IPS-NIHi11 (cell line): ENCODE results near the gene MRPL34.
A peak's percentile ranks its signal among the peaks of the same experiment; 100 is the strongest.

Experiments used
- DNase-seq: peaks from one replicate; pipeline ENCODE4 v3.0.0; 2012; ENCODE audit warnings: mixed read lengths, low spot score

MRPL34 gene

DNA sequence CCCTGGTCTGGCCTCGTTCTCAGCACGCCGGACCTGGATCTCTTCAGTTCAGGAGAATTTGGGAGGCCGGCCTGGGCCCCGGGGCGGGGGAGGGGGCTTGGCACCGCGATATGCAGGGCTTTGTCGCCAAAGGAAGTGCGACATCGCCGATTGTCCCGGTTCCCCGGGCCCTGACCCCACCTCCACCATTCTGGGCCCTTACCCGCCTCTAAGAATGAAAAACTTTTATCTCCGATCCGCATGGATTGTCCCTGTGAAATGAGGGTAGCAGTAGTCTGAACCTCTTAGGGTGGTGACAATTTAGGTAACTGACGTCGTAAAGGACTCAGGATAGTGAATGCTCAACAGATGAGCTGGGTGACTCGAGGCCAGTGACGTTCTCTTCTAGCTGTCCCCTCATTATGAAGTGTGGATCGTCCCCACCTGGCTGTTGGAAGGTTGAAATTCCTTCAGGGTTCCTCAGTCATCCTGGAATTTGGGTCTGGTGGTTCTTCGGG is 4.3 kb downstream of the MRPL34 start:
- DNase-seq = no peak

GRCh38 chr19:17311455-17312188 is 6.0 kb downstream of the MRPL34 start:
- DNase-seq = peak; percentile 15

DNA sequence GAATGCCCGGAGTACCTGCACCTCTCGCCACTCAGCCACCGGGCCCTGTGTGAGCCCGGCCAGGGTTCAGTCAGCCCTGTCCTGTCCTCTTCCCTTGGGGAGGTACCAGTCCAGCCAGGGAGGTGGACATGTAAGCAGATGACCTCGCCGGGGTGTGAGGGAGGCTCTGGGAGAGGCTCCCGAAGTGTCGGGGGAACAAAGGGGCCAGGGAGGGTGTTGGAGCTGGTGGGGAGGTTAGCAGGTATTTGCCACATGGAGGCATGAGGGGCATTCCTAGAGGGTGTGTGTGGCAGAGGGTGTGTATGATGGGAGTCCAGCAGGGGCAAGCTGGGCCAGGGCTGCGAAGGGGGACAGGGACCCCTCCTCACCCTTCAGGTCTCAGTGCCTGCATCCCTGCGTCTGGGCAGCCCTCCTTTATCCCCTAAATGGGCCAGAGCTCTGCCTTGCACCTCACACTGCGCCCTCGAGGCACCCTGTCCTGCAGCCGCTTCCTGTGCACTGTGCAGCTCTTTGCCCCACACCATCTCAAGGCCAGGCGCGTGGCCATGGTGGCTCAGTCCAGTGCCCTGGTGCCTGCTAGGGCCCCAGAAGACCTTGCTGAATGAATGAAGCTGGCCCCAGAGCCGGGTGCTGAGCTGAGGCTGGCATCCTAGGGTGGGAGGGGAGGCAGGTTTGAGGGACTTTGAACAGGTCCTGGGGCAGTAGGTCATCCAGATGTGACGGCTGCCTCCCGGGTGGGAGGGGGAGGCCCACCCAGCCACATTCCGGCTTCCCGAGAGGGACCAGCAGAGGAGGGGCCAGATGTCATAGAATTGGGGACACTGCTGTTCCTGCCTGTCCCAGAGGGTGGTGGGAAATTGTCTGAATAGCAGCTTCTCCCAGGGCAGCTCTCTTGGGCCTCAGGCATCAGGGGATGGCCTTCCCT is 6.8 kb downstream of the MRPL34 start:
- no peak for DNase-seq

DNA sequence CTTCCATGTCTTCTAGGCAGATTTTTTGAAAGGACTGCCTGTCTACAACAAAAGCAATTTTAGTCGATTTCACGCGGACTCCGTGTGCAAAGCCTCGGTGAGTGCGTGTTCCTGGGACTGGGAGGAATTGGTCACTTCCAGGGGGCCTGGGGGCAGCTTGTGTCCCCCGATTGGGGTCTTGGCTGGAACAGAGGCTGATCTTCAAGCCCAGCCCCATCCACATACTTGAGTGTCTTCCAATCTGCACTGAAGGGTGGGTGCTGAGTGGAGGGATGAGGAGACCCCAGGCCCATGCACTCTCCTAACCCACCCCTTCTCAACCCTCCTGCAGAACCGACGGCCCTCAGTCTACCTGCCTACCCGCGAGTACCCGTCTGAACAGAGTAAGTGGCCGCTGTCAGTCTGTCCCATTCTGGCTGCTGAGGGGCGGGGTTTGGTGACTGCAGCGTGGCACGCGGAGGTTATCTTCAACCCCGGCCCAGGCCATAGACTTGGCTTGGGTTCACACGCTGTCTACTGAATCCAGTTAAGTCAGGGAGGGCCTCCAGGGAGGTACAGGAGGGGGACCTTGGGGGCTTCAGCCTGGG is 8.4 kb downstream of the MRPL34 start:
- no peak for DNase-seq

- DNase-seq = peak; percentile 5
Measured at GRCh38 chr19:17318966-17319365, 13.3 kb downstream of the MRPL34 start.

GRCh38 chr19:17319473-17320238 is 14.0 kb downstream of the MRPL34 start:
- DNase-seq = no peak

DNA sequence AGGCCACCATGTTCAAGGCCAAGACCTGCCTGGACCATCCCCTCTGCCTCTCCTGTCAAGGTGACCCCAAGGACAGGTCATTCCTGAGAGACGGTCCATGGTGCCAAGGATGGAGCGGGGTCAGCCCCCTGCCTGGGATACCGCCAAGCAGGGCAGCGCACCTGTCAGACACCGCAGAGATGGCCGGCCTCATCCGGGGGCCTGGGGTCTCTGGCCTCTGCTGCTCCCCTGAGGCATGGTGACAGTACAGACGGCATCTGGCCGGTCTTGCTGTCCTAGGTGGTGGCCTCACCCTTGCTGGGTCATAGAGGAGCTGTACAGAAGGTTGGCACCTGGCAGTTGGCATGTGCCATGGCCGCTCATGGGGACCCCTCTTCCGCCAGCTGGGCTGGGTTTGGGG is 14.8 kb downstream of the MRPL34 start:
- no peak for DNase-seq

- DNase-seq = peak; percentile 8
Measured at GRCh38 chr19:17321655-17322489, 16.2 kb downstream of the MRPL34 start.

GRCh38 chr19:17322854-17323253 is 17.2 kb downstream of the MRPL34 start:
- no peak for DNase-seq

DNA sequence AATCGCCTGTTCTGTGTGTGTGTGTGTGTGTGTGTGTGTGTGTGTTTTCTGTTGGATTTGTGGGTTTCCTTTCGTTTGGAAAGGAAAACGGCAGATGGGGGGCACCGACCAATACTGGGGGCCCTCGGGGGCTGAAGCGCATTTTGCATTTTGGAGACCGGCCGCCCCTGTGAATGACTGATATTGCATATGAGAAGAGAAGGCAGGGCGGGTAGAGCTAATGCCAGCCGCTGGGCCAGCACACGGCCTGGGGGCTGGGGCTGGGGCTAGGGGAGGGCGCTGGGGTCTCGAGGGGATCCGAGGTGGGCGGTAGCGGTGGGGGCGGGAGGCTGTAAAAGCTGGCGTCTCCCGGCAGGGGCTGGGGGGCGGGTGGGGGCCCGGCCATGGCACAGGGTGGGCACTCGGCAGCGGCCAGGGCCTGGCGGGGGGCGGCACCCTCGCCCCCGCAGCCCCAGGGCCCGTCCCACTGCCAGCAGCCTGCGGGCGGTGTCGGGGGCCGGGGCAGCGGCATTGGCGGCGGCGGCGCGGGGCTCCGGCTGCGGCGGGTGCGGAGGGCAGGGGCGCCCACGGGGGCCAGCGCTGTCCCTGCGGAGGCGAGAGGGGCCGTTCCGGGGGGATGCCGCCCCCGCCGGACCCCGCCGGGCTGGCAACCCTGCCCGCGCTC is 17.8 kb downstream of the MRPL34 start:
- peak; percentile 31 for DNase-seq

GRCh38 chr19:17323964-17324332 is 18.3 kb downstream of the MRPL34 start:
- peak; percentile 28 for DNase-seq

DNA sequence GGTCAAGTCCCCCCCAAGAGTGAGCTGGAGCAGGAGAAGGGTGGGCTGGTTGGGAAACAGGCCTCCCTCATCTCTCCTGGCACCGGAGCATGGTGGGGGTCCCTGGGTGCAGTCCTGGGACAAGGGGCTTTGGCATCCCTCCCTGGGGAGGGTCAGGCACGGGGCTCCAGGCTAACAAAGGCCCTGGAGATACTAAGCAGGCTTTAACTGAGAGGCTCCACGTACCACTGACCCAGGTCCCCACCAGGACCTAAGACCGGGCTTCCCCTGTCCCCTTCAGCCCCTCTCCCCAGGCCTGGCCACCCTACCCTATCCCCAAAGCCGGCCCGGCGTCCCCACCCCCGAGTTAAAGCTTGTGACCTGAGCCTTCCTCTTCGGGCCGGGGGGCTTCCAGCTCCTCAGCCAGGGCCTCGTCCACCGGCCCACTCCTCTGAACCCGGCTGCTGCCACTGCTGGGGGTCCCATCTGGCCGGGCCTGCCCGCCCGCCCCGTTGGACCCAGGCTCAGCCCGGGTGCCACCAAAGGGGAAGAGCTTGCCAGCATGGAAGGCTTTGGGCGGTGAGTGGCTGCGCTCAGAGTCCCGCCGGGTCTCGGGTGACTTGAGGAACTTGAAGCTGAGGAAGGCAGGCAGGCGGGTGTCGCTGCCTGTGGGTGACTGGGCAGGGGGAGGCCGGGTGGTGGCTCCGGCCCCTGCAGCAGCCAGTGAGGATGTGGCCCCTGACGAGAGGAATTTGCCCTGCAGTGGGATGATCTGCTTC is 18.9 kb downstream of the MRPL34 start:
- peak; percentile 15 for DNase-seq

- DNase-seq = no peak
Measured at GRCh38 chr19:17325133-17325532, 19.5 kb downstream of the MRPL34 start.

- no peak for DNase-seq
Measured at GRCh38 chr19:17325881-17326594, 20.4 kb downstream of the MRPL34 start.

- DNase-seq = peak; percentile 17
Measured at GRCh38 chr19:17326595-17326966, 20.9 kb downstream of the MRPL34 start.

GRCh38 chr19:17327068-17327653 is 21.5 kb downstream of the MRPL34 start:
- no peak for DNase-seq

DNA sequence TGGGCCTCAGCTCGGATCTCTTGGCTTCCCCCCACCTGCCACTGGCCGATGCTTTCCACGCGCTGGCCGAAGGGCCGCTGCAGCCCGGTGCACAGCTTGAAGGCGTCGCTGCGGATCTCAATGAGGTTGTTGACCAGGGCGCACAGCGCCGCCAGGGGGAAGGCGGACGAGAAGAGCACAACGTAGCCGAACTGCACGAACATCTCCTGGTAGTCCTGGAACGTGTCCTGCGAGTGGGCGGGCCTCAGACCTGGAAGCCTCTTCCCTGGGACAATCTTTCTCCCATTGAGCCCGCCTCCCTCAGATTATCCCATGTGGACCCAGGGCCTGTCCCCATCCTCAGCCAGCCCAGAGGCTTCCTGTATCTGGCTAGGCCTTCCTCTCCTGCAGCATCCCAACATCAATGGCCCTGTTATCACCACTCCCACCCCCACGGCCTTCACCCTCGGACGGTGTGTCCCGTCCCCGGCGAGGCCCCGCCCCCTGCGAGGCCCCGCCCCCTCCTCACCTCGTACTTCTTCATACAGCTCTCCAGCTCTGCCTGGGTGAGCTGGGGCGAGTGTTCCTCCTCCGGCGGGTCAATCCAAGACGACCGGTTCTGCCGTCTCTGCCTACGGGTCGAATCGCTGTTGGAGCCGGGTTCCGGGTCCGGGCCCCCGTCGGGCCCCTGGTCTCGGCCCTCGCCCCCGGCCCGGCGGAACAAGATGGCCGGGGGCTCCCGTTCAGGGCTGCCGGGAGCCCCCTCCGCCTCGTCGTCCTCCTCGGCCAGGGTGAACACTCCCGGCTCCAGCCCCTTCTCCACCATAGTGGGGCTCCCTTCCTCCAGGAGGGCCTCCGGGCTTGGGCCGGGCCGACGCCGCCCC is 22.2 kb downstream of the MRPL34 start:
- peak; percentile 90 for DNase-seq
